ENCODE measurements around the gene DOCK2.

DOCK2 gene

DNA sequence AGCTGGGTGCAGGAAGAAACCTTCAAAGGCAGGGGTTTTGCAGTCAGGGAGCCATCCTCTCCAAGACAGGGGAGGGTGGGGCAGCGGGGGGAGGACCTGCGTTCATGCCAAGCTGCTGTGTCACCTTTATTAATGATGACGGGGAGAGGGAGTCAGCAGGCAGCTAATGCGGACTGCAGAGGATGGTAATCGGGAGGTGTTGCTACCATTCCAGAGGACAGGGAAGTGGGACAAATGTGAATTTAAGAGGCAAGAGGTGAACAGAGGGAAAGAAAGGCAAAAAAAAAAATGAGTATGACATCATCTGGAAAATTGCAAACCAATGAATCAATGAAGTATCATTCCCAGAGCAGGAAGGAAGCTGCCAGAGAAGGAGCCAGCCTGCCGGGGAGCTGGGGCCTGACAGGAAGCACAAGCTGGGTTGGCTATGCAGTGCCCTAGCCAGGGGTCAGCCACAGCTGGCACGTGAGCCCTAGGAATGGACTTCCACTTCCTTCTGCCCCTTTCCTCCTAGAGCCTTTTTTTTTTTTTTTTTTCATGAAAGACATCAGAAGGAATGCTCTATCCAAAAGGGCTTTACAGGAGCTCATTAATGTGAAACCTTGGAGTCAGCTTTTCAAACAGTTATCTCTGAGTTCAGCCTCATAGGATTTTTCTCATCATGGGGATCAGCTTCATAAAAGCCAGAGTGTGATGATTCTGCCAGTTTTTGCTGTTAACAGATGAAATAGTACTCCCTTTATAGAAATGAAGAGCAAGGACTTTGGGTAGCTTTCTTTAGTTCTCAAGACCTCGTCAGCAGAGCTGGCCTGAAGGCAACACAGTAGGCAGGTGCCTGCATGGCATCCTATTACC is 334.1 kb downstream of the DOCK2 start:
- peak; percentile 42 for DNase-seq (ENCODE audit: extremely low read depth, low read depth)
- TF ChIP-seq, protein P1, sequence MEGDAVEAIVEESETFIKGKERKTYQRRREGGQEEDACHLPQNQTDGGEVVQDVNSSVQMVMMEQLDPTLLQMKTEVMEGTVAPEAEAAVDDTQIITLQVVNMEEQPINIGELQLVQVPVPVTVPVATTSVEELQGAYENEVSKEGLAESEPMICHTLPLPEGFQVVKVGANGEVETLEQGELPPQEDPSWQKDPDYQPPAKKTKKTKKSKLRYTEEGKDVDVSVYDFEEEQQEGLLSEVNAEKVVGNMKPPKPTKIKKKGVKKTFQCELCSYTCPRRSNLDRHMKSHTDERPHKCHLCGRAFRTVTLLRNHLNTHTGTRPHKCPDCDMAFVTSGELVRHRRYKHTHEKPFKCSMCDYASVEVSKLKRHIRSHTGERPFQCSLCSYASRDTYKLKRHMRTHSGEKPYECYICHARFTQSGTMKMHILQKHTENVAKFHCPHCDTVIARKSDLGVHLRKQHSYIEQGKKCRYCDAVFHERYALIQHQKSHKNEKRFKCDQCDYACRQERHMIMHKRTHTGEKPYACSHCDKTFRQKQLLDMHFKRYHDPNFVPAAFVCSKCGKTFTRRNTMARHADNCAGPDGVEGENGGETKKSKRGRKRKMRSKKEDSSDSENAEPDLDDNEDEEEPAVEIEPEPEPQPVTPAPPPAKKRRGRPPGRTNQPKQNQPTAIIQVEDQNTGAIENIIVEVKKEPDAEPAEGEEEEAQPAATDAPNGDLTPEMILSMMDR (IDR thresholded peaks at IDR 0.05; ENCODE audit: low read depth, low read length, missing control alignments) = no peak
- no peak overlapping the region for H3K4me3 ChIP-seq (replicated peaks; ENCODE audit: low read depth, low read length)

DNA sequence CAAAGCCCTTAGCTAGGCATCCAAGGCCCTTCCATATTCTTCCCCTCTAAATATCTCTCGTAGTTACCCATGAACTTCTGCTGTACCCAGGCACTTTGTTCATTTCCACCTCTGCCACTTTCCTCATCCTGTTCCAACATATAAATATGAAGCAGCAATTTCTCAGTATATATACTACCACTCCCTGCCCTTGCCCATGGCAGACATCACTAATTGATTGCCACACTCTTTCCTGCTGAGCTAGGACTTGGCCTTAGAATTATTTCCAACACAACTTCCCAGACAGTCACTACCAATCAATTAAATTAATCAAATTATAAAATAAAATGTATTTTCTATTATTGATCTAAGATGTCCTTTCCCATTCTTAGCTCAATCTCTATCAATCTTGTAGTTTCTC is 334.7 kb downstream of the DOCK2 start:
- TF ChIP-seq, protein P1 (IDR thresholded peaks at IDR 0.05; ENCODE audit: low read depth, low read length, missing control alignments) = no peak
- H3K4me3 ChIP-seq (replicated peaks; ENCODE audit: low read depth, low read length) = no peak overlapping the region
- no peak for DNase-seq (ENCODE audit: extremely low read depth, low read depth)

DNA sequence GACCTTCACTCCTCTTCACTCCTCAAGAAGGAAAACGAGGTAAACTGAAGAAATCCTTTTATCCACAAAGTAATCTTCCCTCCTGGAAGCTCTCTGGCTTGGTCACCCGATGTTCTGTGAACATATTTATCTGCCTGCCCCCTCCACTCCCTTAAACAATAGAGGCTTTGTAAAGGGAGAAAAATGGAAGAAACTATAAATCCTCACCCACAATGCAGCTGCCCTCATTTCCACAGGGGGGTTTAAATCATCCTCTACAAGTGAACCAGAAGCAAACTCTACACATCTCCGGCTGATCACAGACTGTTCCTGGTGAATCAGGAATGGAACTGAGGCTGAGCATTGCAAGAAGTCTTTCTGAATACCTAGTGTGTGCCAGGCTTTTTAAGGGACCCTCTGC is 336.0 kb downstream of the DOCK2 start:
- TF ChIP-seq, protein P1 (IDR thresholded peaks at IDR 0.05; ENCODE audit: low read depth, low read length, missing control alignments) = no peak
- no peak overlapping the region for H3K4me3 ChIP-seq (replicated peaks; ENCODE audit: low read depth, low read length)

DNA sequence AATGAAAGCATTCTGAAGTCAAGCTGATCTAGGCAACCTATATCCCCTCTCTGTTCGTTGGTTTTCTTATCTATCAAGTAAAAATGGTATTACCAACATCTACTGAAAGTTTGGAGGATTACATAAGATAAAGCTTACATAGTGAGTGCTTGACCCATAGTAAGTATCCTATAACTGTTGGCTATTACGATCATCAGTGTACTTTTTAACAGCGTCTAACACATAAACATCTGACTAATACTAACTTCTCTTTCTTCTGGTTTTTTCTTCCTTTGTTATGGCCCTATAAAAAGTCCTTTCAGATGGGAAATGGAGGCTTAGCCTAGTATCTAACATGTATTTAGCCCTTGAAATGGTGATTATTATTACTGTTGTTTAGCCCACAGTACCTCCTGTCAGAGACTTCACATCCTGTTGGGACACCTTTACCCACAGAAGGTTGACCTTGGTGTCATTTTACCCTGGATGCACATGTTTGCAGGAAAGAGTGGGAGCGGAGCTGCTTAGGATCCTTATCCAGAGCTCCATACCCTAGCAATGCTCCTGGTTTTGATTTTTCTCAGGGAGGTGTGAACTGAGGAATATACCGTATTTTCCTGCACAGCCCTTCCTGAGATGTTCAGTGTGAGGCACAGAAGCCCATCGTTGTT is 337.2 kb downstream of the DOCK2 start:
- DNase-seq (ENCODE audit: extremely low read depth, low read depth) = peak; percentile 41
- no peak overlapping the region for H3K4me3 ChIP-seq (replicated peaks; ENCODE audit: low read depth, low read length)
- TF ChIP-seq, protein P1 (IDR thresholded peaks at IDR 0.05; ENCODE audit: low read depth, low read length, missing control alignments) = no peak

More for the DNA sequence above, 336.0 kb downstream of the DOCK2 start:
- DNase-seq (ENCODE audit: extremely low read depth, low read depth) = no peak

DNA sequence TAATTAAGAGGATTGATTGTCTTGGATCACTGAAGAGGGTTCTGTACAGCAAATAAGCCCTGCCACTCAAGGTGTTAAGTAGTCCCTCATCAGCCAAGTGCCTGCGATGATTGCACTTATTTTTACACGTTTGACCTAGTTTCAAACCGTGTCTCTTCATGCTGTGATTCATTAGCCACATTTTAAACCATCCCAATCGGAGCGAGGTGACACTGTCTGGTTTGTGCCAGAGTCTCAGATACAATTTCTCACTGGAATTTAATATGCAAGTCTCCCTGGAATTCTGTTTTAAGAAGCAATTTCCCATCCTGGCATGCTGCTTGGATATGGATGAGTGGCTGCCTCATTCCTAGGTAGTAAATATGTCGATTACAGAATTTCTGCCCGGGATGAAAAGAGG is 341.6 kb downstream of the DOCK2 start:
- H3K4me3 ChIP-seq (replicated peaks; ENCODE audit: low read depth, low read length) = peak overlapping the region; percentile 48
- TF ChIP-seq, protein P1 (IDR thresholded peaks at IDR 0.05; ENCODE audit: low read depth, low read length, missing control alignments) = no peak
- DNase-seq (ENCODE audit: extremely low read depth, low read depth) = no peak

DNA sequence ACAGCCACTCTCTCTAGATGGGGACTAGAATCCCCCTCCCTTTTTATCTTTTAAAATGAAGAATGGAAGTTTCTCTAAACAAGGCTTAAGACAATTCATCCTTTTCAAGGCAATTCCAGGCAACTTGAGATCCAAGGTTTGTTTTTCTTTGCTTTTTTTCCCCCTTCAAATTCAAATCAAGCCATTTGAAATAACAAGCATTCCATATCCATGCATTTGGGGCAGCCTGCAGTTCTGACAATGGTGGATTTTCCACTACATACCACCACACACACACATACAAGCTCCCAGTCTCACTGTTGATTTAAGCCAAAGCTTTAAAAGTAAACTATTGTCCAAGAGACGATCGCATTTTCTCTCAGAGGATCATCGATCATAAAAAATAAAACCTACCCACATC is 342.8 kb downstream of the DOCK2 start:
- TF ChIP-seq, protein P1 (IDR thresholded peaks at IDR 0.05; ENCODE audit: low read depth, low read length, missing control alignments) = no peak
- H3K4me3 ChIP-seq (replicated peaks; ENCODE audit: low read depth, low read length) = peak overlapping the region; percentile 48
- DNase-seq (ENCODE audit: extremely low read depth, low read depth) = no peak

Measured in HFF-Myc (cell line).